Measurements from ENCODE around the gene STAT5B.
"Not testable (repeated sequence)": the region's sequence is repeated elsewhere in the genome, so short reads cannot be mapped to it uniquely, and the experiment has no call there.

Gene STAT5B

DNA sequence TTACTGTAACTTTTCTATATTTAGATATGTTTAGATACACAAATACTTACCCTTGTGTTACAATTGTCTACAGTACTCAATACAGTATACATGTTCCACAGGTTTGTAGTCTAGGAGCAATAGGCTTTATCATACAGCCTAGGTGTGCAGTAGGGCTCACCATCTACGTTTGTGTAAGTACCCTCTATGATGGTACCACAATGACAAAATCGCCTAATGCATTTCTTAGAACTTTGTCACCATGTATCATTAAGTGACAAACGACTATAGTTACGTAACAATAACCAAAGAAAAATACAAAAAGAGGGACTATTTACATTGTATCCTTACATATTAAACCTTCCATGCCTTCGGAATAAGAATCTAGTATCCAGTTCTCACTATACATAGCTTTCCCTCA, 8.0 kb downstream of the STAT5B start:
- no peak for DNase-seq (ENCODE audit: low read depth in 2 of 2)

DNA sequence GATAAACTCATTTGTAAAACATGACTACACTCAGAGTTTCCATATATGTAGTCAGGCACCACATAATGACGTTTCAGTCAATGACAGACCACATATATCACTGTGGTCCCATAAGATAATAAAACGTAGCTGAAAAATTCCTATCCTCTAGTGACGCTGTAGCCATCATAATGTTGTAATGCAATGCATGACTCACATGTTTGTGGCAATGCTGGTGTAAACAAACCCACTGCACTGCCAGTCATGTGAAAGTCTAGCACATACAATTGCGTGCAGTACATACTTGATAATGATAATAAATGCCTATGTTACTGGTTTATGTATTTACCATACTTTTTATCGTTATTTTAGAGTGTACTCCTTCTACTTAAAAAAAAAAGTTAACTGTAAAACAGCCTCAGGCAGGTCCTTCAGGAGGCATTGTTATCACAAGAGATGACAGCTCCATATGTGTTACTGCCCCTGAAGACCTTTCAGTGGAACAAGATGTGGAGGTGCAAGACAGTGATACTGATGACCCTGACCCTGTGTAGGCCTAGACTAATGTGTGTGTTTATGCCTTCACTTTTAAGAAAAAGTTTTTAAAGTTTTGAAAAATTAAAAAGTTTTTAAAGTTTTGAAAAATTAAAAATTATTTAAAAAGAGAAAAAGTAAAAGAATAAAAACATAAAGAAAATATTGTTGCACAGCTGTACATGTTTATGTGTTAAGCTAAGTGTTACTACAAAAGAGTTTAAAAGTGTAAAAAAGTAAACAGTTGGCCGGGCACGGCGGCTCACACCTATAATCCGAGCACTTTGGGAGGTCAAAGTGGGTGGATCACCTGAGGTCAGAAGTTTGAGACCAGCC, 9.0 kb downstream of the STAT5B start:
- peak in 1 of 2 donors; percentile 31 for DNase-seq (ENCODE audit: low read depth in 2 of 2)

DNA sequence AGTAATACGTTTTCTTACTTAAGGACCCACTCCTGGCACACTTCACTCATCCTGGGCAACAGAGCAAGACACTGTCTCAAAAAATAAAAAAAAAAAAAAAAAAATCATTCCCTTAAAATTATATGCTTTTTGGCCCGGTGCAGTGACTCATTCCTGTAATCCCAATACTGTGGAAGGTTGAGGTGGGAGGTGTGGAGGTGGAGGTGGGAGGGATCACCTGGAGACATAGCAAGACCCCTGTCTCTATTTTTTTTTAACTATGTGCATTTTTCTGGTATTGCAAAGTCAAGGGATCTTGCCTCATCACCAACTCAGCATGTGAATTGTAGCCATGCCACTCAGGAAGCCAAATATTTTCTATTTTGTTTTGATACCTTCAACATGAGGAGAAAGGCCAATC, 9.7 kb downstream of the STAT5B start:
- DNase-seq (ENCODE audit: low read depth in 2 of 2) = no peak

DNA sequence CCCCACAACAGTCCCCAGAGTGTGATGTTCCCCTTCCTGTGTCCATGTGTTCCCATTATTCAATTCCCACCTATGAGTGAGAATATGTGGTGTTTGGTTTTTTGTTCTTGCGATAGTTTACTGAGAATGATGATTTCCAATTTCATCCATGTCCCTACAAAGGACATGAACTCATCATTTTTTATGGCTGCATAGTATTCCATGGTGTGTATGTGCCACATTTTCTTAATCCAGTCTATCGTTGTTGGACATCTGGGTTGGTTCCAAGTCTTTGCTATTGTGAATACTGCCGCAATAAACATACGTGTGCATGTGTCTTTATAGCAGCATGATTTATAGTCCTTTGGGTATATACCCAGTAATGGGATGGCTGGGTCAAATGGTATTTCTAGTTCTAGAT, 11.8 kb downstream of the STAT5B start:
- DNase-seq (ENCODE audit: low read depth in 2 of 2) = not testable (repeated sequence)

DNA sequence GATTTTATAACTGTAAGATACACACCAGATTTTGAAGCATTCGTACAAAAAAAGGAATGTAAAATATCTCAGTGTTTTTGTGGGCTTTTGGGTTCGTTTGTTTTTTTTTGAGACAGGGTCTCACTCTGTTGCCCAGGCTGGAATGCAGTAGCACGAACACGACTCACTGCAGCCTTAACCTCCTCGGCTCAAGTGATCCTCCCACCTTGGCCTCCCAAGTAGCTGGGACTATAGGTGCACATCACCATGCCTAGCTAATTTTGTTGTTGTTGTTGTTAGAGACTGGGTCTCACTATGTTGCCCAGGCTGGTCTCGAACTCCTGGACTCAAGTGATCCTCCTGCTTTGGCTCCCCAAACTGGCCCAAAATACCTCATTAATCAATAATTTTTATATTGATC, 15.9 kb downstream of the STAT5B start:
- no peak for DNase-seq (ENCODE audit: low read depth in 2 of 2)

DNA sequence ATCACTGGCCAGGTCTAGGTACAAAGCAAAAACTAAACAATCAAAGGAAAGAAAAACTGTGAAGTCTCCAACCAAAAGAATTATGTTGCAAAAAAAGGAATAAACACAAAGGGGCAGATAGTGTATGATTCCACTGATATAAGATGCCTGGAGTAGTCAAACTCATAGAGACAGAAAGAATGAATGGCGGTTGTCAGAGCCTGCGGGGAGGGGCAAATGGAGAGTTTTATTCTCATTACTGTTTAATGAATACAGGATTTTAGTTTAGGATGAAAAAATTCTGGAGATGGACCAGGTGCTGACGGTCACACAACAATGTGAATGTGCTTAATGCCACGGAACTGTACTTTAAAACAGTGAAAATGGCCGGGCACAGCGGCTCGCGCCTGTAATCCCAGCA, 20.7 kb downstream of the STAT5B start:
- DNase-seq (ENCODE audit: low read depth in 2 of 2) = no peak

DNA sequence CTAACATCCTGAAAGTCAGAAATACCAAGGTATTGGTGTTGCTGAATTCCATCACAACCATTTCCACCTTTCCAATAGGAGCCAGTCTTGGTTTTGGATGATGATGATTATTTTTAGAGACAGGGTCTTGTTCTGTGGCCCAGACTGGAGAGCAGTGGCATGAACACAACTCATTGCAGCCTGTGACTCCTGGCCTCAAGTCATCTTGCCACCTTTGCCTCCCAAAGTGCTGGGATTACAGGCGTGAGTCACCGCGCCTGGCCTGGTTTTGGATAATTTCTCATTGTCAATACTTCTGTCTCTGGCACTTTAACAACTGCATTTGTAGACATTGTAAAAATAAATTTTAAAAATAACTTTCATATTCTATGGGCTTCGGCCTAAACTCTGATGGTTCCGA, 22.6 kb downstream of the STAT5B start:
- no peak for DNase-seq (ENCODE audit: low read depth in 2 of 2)

DNA sequence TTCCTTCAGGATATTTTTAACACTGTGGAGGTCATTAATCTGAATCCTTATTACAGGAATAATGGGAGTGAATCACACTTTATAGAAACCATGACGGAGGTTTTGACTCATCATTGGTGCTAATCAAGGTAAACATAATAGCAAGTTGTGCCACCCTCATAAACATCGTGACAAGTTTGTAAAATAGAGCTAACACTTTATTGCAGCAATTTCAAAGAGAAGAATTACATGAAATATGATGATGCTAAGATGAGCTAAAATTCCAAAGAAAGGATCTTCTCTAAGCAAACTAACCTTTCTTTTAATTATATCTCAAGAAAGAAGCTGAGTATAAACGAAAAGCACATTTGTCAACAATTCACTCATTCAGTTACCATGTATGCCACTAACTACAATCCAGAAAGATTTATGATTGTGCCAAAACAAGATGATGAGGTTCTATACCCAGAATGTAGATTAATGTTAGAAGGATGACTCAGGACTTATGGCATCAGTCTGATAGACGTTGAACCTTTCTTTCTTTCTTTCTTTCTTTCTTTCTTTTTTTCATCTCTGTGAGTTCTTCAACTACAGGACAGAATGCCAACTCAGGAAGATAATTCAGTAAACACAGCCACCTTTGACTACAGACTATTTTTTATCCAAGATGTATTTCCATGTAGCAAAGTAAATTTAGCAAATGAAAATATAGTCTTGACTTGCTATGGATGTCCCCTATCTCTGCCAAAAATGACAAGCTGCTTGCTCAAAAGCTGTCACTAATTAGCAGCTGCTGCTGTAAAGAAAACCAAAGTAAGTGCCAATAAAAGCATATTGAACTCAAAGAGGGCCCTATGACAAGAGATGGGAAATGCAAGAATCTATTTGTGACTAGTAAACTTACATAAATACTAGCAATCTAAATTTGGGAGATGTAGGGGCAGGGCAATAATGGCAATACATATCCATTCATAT, 23.3 kb downstream of the STAT5B start:
- no peak for DNase-seq (ENCODE audit: low read depth in 2 of 2)

DNA sequence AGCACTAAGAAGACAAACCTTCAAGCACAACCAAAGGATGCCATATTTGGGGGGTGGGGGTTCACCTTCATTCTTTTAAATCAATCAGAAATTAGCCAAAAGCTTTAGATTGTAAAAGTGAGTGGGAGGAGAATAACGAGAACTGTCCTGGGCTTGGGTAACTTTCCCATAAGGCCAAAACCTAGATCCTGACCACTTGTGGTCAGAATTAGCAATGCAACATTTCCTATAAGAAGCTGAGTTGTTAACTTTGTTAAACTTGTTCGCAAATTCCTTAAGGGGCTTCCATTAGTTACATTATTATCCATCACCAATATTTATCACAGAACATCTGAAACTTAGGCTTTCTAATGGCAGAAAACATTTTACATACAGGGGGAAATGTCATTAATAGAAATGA, 25.1 kb downstream of the STAT5B start:
- DNase-seq (ENCODE audit: low read depth in 2 of 2) = no peak

DNA sequence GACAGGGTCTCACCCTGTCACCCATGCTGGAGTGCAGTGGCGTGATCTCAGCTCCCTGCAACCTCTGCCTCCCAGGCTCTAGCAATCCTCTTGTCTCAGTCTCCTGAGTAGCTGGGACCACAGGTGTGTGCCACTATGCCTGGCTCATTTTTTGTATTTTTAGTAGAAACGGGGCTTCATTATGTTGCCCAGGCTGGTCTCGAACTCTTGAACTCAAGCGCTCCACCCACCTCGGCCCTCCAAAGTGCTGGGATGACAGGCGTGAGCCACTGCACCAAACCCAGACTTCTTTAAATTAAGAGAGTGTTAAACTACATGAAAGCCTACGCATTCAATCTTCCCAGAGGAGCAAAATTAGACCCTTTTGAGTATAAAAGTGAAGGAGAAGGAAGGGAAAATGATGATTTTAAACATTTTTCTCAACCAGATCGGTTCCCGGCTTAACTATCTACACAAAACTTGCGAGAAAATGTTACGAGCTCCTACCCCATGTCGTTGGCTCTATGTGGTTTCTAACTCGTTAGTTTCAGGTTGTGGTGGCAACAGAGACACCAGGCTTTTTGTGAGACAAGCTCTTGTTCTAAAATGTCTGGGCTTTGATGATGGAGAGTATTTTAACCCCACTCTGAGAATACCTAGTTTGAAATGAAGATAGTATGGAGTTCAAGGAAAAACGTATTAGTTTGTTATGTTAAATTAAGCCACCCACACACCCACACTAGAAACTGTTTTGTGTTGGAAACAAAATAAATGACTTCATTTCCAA, 26.3 kb downstream of the STAT5B start:
- DNase-seq (ENCODE audit: low read depth in 2 of 2) = no peak

DNA sequence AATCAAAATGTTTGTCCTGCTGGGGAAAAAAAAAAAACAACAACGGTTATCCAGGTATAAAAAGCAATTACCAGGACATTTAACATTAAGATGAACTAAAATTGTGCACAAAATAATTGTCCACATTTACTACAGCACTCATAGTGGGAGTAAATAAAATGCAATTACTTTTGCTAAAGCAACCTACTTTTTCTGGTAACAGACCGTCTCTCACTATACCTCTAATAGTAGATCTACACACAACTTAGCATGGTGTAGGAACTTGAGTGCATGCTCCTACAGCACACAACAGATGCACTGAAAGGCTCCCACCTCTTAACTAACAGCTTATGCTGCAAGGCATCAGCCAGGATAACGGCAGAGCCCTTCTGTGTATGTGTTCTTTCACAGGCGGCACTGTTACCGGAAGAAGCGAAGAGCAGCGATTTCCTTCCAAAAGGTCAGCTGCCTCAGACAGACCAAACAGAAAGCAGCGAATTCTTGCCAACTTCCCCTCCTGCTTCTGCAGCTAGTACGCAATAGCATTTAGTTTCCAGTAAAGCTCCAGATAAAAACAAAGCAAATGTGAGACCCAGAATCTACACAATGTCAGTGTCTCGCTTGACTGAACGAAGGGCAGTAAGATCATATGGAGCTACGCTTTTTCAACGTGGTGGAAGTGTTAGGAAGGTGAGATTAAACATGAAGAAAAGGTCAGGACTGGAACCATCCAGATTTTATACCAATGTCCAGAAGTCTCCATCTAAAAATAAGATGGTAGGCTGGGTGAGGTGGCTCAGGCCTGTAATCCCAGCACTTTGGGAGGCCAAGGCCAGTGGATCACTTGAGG, 27.6 kb downstream of the STAT5B start:
- DNase-seq (ENCODE audit: low read depth in 2 of 2) = peak; percentile 50 to 60

DNA sequence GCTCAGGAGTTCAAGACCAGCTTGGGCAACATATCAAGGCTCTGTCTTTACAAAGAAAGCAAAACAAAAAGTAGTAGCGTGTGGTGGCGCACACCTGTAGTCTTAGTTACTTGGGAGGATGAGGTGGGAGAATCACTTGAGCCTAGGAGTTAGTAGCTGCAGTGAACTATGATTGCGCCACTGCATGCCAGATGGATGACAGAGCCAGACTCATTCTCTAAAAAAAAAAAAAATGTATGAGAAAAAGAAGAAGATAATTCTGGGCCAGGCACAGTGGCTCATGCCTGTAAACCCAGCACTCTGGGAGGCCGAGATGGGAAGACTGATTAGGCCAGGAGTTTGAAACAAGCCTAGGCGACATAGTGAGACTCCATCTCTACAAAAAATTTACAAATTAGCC, 28.5 kb downstream of the STAT5B start:
- no peak for DNase-seq (ENCODE audit: low read depth in 2 of 2)

DNA sequence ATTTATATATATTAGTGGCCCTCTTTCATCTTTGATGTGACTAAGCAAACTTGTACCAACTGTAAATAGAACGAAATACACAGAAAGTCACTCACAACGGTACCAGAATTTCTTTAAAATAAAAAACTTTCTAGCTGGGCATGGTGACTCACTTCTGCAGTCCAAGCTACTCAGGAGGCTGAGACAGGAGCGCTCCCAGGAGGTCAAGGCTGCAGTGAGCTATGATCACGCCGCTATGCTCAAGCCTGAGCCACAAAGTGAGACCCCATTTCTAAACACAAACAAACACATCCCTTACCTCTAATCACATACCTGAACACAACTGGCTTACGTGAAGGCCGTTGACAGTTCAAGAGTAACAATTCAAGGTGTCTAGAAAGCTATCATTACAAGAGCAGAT, 29.7 kb downstream of the STAT5B start:
- DNase-seq (ENCODE audit: low read depth in 2 of 2) = no peak

DNA sequence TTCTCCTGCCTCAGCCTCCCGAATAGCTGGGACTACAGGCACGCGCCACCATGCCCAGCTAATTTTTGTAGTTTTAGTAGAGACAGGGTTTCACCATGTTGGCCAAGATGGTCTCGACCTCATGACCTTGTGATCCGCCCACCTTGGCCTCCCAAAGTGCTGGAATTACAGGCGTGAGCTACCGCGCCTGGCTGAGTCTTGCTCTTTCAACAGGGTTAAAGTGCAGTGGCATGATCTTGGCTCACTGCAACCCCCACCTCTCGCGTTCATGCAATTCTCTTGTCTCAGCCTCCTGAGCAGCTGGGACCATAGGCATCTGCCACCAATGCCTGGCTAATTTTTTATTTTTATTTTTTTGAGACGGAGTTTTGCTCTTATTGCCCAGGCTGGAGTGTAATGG, 31.0 kb downstream of the STAT5B start:
- DNase-seq (ENCODE audit: low read depth in 2 of 2) = not testable (repeated sequence)

DNA sequence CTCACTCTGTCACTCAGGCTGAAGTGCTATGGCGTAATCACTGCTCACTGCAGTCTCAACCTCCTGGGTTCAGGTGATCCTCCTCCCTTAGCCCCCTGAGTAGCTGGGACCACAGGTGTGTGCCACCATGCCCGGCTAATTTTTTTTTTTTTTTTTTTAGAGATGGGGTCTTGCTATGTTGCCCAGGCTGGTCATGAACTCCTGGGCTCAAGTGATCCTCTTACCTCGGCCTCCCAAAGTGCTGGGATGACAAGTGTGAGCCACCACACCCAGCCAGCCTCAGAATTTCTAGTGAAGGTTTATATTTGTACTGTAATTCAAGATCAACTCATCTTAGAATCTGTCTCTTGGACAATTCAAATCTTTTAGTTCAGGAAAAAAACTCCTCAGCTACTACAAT, 32.1 kb downstream of the STAT5B start:
- not testable (repeated sequence) for DNase-seq (ENCODE audit: low read depth in 2 of 2)

DNA sequence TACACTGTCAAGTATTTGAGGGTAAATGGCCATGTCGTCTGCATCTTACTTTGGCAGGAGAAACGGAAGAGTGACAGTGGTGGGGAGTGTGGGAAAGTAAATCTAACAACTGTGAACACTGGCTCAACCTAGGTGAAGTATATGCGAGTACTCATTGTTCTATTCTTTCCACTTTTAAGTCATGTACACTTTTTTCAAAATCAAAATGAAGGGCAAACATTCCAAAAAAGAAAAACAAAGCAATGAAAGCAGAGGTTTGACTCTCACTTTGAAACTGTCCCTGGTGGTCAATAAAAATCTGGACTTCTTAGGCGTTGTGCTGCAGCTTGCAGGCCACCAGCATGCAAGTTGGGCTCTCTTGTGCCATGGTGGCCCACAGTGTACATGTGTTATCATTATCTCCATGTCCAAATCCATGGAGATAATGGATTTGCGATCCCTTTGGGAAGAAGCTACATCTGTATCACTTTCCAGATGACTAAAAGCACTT, 32.7 kb downstream of the STAT5B start:
- no peak for DNase-seq (ENCODE audit: low read depth in 2 of 2)

DNA sequence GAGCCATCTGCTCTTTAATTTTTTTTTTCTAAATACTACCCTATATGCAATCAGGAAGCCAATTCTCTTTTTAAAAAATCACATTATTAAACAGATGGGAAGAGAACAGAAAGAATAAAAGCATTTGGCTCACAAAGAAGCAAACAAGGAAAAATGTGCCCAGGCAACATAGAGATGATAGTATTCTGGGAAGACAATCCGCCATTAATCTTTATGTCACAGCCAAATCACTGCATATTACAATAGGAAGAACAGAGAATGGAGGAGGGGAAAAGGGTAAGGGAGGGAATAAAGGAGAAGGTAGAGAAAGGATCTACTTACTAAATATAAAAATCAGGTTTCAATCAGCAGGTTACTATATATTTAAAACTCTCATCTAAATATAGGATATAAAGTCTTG, 34.3 kb downstream of the STAT5B start:
- DNase-seq (ENCODE audit: low read depth in 2 of 2) = no peak

DNA sequence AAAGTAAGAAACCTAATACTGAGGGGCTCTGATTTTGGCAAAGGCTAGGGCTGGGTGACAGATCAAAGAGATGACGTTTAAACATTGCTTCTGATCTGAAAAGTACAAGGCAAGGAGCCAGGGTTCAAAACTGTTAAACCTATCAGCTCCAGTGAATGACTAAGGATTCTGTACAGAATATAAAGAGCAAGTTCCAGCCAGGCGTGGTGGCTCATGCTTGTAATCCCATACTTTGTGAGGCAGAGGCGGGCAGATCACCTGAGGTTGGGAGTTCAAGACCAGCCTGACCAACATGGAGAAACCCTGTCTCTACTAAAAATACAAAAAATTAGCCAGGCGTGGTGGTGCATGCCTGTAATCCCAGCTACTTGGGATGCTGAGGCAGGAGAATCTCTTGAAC, 35.3 kb downstream of the STAT5B start:
- not testable (repeated sequence) for DNase-seq (ENCODE audit: low read depth in 2 of 2)

DNA sequence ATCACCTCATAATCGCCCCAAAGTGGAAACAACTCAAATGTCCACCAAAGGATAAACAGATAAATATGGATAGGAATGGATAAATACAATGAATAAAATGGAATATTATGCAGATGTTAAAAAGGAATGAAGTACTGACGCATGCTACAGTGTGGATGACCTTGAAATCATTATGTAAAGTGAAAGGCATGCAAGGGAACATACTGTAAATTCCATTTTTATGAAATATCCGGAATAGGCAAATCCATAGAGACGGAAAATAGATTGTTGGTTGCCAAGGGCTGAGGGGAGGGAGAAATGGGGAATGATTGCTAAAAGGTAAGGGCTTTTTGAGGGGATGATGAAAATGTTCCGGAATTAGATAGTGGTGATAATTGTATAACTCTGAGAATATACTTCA, 36.0 kb downstream of the STAT5B start:
- DNase-seq (ENCODE audit: low read depth in 2 of 2) = no peak

DNA sequence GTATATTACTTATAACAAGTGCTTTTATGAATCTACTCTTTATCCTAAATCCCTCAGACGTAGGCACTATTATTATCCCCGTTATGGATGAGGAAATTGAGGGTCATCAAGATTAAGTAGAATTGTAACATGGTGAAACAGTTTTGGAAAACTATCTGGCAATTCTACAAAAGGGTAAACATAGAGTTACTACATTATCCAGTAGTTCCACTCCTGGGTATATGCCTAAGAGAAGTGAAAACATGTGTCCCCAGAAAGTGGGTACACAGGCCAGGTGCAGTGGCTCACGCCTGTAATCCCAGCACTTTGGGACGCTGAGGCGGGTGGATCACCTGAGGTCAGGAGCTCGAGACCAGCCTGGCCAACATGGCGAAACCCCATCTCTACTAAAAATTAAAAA, 36.6 kb downstream of the STAT5B start:
- not testable (repeated sequence) for DNase-seq (ENCODE audit: low read depth in 2 of 2)

DNA sequence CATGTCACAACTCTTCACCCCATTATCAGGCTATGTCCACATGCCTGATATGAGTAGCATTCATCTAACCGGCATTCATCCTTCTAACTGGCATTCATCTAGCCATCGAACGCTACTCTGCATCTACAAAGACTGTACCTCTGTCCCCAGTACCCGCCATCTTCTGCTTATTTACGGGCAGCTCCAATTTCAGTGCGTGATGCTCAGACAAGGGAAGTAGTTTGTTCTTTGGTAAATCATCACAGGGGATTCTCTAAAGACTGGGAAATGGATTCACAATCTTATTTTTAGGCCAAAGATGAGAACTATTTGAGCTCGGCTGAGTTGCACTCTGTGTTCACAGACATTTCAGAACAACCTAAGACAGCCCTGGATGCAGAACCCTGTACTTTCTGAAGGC, 39.4 kb downstream of the STAT5B start:
- no peak for DNase-seq (ENCODE audit: low read depth in 2 of 2)
